Astrocyte of the cerebellum (primary cell): ENCODE measurements around the gene SAMSN1.

ENCODE experiments used
- DNase-seq: peaks from one replicate; pipeline ENCODE4 v3.0.0-alpha.2; 2011; ENCODE audit warnings: low read depth
- H3K4me3 ChIP-seq: 2 replicates; pipeline ENCODE4 v1.5.1; 2011; ENCODE audit warnings: mild to moderate bottlenecking, low read depth, low read length, moderate library complexity
- CTCF ChIP-seq: IDR thresholded peaks from 2 replicates; pipeline ENCODE4 v1.5.1; 2012; ENCODE audit warnings: low read length, low read depth, moderate library complexity, mild to moderate bottlenecking; ENCODE audit errors: missing control alignments
- in situ Hi-C: cut with HindIII; loops from 2 replicates; pipeline ENCODE4 v1.10.0; 2017; ENCODE audit warnings: low sequenced_read_pairs

Gene SAMSN1

GRCh38 chr21:14492931-14493330, 53.2 kb downstream of the SAMSN1 start:
- TF ChIP-seq CTCF = no peak
- no peak for DNase-seq
- in situ Hi-C loops = no loop called here
- no peak overlapping the region for H3K4me3 ChIP-seq

GRCh38 chr21:14491269-14491681, 54.8 kb downstream of the SAMSN1 start:
- in situ Hi-C loops = no loop called here
- DNase-seq = no peak
- no peak for TF ChIP-seq CTCF
- H3K4me3 ChIP-seq = no peak overlapping the region

GRCh38 chr21:14488672-14489204, 57.4 kb downstream of the SAMSN1 start:
- in situ Hi-C loops = no loop called here
- TF ChIP-seq CTCF = no peak
- H3K4me3 ChIP-seq = no peak overlapping the region
- no peak for DNase-seq

GRCh38 chr21:14487490-14488432, 58.4 kb downstream of the SAMSN1 start:
- no peak overlapping the region for H3K4me3 ChIP-seq
- DNase-seq = no peak
- no peak for TF ChIP-seq CTCF
- in situ Hi-C loops = no loop called here

- H3K4me3 ChIP-seq = no peak overlapping the region
- in situ Hi-C loops = no loop called here
- DNase-seq = no peak
- no peak for TF ChIP-seq CTCF
Observed at GRCh38 chr21:14486869-14487268, 59.2 kb downstream of the SAMSN1 start.

- TF ChIP-seq CTCF = no peak
- in situ Hi-C loops = no loop called here
- H3K4me3 ChIP-seq = no peak overlapping the region
- no peak for DNase-seq
Observed at GRCh38 chr21:14484188-14485009, 61.7 kb downstream of the SAMSN1 start.
